Activated T-cell treated with anti-CD3 and anti-CD28 coated beads, Interleukin-2, amount 50 U/mL, for 24 hours (primary cell): Measurements from ENCODE around the gene ZNF282.

Experiments
- DNase-seq: peaks from one replicate; pipeline ENCODE4 v3.0.0-alpha.2; 2020
- H3K27ac Mint-ChIP-seq: 2 replicates; pipeline ENCODE4 v1.8.0; 2020; ENCODE audit warnings: mild to moderate bottlenecking, mixed read lengths
- H3K27me3 Mint-ChIP-seq: 2 replicates; pipeline ENCODE4 v1.8.0; 2020; ENCODE audit warnings: mixed read lengths
- H3K36me3 Mint-ChIP-seq: 2 replicates; pipeline ENCODE4 v1.8.0; 2020; ENCODE audit warnings: low read depth, mixed read lengths
- H3K4me1 Mint-ChIP-seq: 2 replicates; pipeline ENCODE4 v1.8.0; 2020; ENCODE audit warnings: low read depth, mixed read lengths
- H3K4me3 Mint-ChIP-seq: 2 replicates; pipeline ENCODE4 v1.8.0; 2020; ENCODE audit warnings: mild to moderate bottlenecking, moderate library complexity, mixed read lengths
- H3K9me3 Mint-ChIP-seq: 2 replicates; pipeline ENCODE4 v1.8.0; 2020; ENCODE audit warnings: mixed read lengths

Gene ZNF282

GRCh38 chr7:149195180-149196150, at the start of gene ZNF282:
Gene ZNF282 (plus strand): TSS chr7:149195546. CDS start chr7:149195590, 44 bp downstream.
- no peaks in the 10 kb centered on the region for H3K27me3 Mint-ChIP-seq
- peak; percentile 86 for DNase-seq
- peak within 1 kb of the TSS; percentile 97 for H3K27ac Mint-ChIP-seq
- peaks cover 46% of the 10 kb centered on the region for H3K4me1 Mint-ChIP-seq
- H3K9me3 Mint-ChIP-seq = no peaks in the 10 kb centered on the region
- peak within 1 kb of the TSS; percentile 92 for H3K4me3 Mint-ChIP-seq
- peaks cover 45% of the 10 kb centered on the region for H3K36me3 Mint-ChIP-seq

GRCh38 chr7:149147072-149147751, 48.1 kb upstream of the ZNF282 start, which contains the start of gene ZNF398:
Gene ZNF398 (plus strand): TSS chr7:149147453. CDS start chr7:149147743, 290 bp downstream.
- H3K27me3 Mint-ChIP-seq = no peaks in the 10 kb centered on the region
- H3K4me3 Mint-ChIP-seq = peak within 1 kb of the TSS; percentile 95
- peaks cover 38% of the 10 kb centered on the region for H3K4me1 Mint-ChIP-seq
- DNase-seq = peak; percentile 90
- H3K27ac Mint-ChIP-seq = peak within 1 kb of the TSS; percentile 97
- peaks cover 37% of the 10 kb centered on the region for H3K36me3 Mint-ChIP-seq
- no peaks in the 10 kb centered on the region for H3K9me3 Mint-ChIP-seq

- Mint-ChIP-seq H3K9me3 (no peaks in the 10 kb centered on the region), H3K4me3 (peak overlapping the region; percentile 95), H3K36me3 (peaks cover 38% of the 10 kb centered on the region), H3K4me1 (peaks cover 41% of the 10 kb centered on the region), H3K27ac (peak overlapping the region; percentile 89), H3K27me3 (no peaks in the 10 kb centered on the region)
- DNase-seq = peak; percentile 80
These were observed 47.3 kb upstream of the ZNF282 start for GRCh38 chr7:149147752-149148653.

- Mint-ChIP-seq H3K4me1 (peaks cover 39% of the 10 kb centered on the region), H3K4me3 (no peak overlapping the region), H3K36me3 (peaks cover 58% of the 10 kb centered on the region), H3K27ac (no peak overlapping the region), H3K27me3 (no peaks in the 10 kb centered on the region), H3K9me3 (no peaks in the 10 kb centered on the region)
- no peak for DNase-seq
These were observed 44.4 kb upstream of the ZNF282 start for GRCh38 chr7:149150981-149151380.

GRCh38 chr7:149153346-149153745, 42.0 kb upstream of the ZNF282 start:
- H3K27ac Mint-ChIP-seq = no peak overlapping the region
- peaks cover 73% of the 10 kb centered on the region for H3K36me3 Mint-ChIP-seq
- no peak overlapping the region for H3K4me3 Mint-ChIP-seq
- no peak for DNase-seq
- no peaks in the 10 kb centered on the region for H3K27me3 Mint-ChIP-seq
- H3K4me1 Mint-ChIP-seq = peaks cover 39% of the 10 kb centered on the region
- no peaks in the 10 kb centered on the region for H3K9me3 Mint-ChIP-seq

- Mint-ChIP-seq H3K9me3 (no peaks in the 10 kb centered on the region), H3K4me1 (peaks cover 33% of the 10 kb centered on the region), H3K36me3 (peaks cover 71% of the 10 kb centered on the region), H3K4me3 (no peak overlapping the region), H3K27ac (no peak overlapping the region), H3K27me3 (no peaks in the 10 kb centered on the region)
- no peak for DNase-seq
These were observed 41.3 kb upstream of the ZNF282 start for GRCh38 chr7:149154056-149154455.

- Mint-ChIP-seq H3K4me1 (peaks cover 33% of the 10 kb centered on the region), H3K4me3 (no peak overlapping the region), H3K27me3 (no peaks in the 10 kb centered on the region), H3K9me3 (no peaks in the 10 kb centered on the region), H3K27ac (no peak overlapping the region), H3K36me3 (peaks cover 86% of the 10 kb centered on the region)
- no peak for DNase-seq
These were observed 38.4 kb upstream of the ZNF282 start for GRCh38 chr7:149156898-149157297.

- H3K27me3 Mint-ChIP-seq = no peaks in the 10 kb centered on the region
- no peaks in the 10 kb centered on the region for H3K9me3 Mint-ChIP-seq
- peaks cover 87% of the 10 kb centered on the region for H3K36me3 Mint-ChIP-seq
- H3K4me3 Mint-ChIP-seq = no peak overlapping the region
- H3K4me1 Mint-ChIP-seq = peaks cover 20% of the 10 kb centered on the region
- peak overlapping the region; percentile 81 for H3K27ac Mint-ChIP-seq
- no peak for DNase-seq
These were observed 34.0 kb upstream of the ZNF282 start for GRCh38 chr7:149161241-149161848.

- no peaks in the 10 kb centered on the region for H3K9me3 Mint-ChIP-seq
- H3K36me3 Mint-ChIP-seq = peaks cover 84% of the 10 kb centered on the region
- peaks cover 4% of the 10 kb centered on the region for H3K4me1 Mint-ChIP-seq
- peak overlapping the region; percentile 73 for H3K27ac Mint-ChIP-seq
- H3K27me3 Mint-ChIP-seq = no peaks in the 10 kb centered on the region
- no peak for DNase-seq
- no peak overlapping the region for H3K4me3 Mint-ChIP-seq
These were observed 29.2 kb upstream of the ZNF282 start for GRCh38 chr7:149166142-149166541.

- Mint-ChIP-seq H3K9me3 (no peaks in the 10 kb centered on the region), H3K4me3 (no peak overlapping the region), H3K4me1 (no peaks in the 10 kb centered on the region), H3K27me3 (no peaks in the 10 kb centered on the region), H3K36me3 (peaks cover 83% of the 10 kb centered on the region), H3K27ac (peak overlapping the region; percentile 73)
- no peak for DNase-seq
These were observed 28.6 kb upstream of the ZNF282 start for GRCh38 chr7:149166630-149167352.

- H3K4me3 Mint-ChIP-seq = no peak overlapping the region
- no peak for DNase-seq
- H3K9me3 Mint-ChIP-seq = no peaks in the 10 kb centered on the region
- peaks cover 83% of the 10 kb centered on the region for H3K36me3 Mint-ChIP-seq
- no peaks in the 10 kb centered on the region for H3K27me3 Mint-ChIP-seq
- H3K4me1 Mint-ChIP-seq = no peaks in the 10 kb centered on the region
- H3K27ac Mint-ChIP-seq = peak overlapping the region; percentile 26
These were observed 23.3 kb upstream of the ZNF282 start for GRCh38 chr7:149171892-149172533.

GRCh38 chr7:149172534-149172920, 22.8 kb upstream of the ZNF282 start:
- DNase-seq = no peak
- Mint-ChIP-seq H3K9me3 (no peaks in the 10 kb centered on the region), H3K27ac (peak overlapping the region; percentile 44), H3K4me1 (no peaks in the 10 kb centered on the region), H3K36me3 (peaks cover 83% of the 10 kb centered on the region), H3K27me3 (no peaks in the 10 kb centered on the region), H3K4me3 (no peak overlapping the region)

GRCh38 chr7:149175150-149175549, 20.2 kb upstream of the ZNF282 start:
- H3K4me3 Mint-ChIP-seq = no peak overlapping the region
- DNase-seq = no peak
- no peaks in the 10 kb centered on the region for H3K4me1 Mint-ChIP-seq
- H3K36me3 Mint-ChIP-seq = peaks cover 85% of the 10 kb centered on the region
- H3K9me3 Mint-ChIP-seq = no peaks in the 10 kb centered on the region
- no peak overlapping the region for H3K27ac Mint-ChIP-seq
- H3K27me3 Mint-ChIP-seq = no peaks in the 10 kb centered on the region
